ENCODE data around the gene SKA3.

Gene SKA3

DNA sequence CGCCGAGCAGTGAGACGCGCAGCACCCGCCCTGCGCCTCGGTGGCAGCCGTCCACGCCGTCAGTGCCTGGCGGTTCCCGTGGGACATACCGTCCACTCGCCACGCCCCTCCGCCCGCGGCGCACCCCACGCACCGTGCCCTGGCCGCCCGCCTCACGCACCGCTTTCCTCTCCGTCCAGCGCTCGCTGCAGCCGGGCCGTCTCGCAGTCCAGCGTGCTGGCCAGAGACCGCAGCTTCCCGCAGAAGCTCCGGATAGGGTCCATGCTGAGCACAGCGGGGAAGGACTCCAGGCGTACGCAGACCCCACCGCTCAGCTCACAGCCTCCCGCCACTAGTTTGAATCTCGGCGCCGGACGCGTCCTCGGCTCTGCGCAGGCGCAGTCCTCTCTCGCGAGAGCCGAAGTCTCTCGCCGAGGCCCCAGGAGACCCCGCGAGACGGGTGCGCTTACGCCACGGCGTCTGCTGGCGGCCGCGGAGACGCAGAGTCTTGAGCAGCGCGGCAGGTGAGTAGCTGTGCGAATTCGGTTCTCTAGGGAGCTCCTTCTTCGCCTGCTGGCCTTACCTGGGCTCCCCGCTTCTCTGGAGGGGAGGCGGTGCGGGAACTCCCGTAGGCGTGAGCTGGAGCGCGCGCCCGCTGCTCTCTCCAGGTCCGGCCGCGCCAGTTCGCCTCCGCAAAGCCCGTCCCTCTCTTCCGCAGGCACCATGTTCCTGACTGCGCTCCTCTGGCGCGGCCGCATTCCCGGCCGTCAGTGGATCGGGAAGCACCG lies at the start of gene SKA3, which contains the start of gene MRPL57 (continued):
- TF ChIP-seq MEIS1 (CRISPR knock-in tag; IDR thresholded peaks at IDR 0.05; ENCODE audit: borderline replicate concordance) (no peak), SP7 (tag by site-specific recombination; IDR thresholded peaks at IDR 0.05) (peak; percentile 65), KLF9 (tag by site-specific recombination; IDR thresholded peaks at IDR 0.05; ENCODE audit: low read depth) (peak; percentile 91), ZBTB6 (tag by site-specific recombination; IDR thresholded peaks at IDR 0.05) (no peak), ZNF175 (tag by site-specific recombination; IDR thresholded peaks at IDR 0.05) (no peak), ZNF768 (tag by site-specific recombination; IDR thresholded peaks at IDR 0.05) (no peak; the same call in 1 of the 2 replicates), ZNF776 (tag by site-specific recombination; IDR thresholded peaks at IDR 0.05; ENCODE audit: borderline replicate concordance) (no peak), ZNF654 (tag by site-specific recombination; IDR thresholded peaks at IDR 0.05; ENCODE audit: low read depth) (no peak), ZNF529 (tag by site-specific recombination; IDR thresholded peaks at IDR 0.05; ENCODE audit: insufficient replicate concordance) (no peak), ZNF239 (tag by site-specific recombination; IDR thresholded peaks at IDR 0.05) (no peak), ZNF391 (tag by site-specific recombination; IDR thresholded peaks at IDR 0.05; ENCODE audit: borderline replicate concordance, low read depth) (no peak; the same call in 1 of the 2 replicates), ZNF157 (tag by site-specific recombination; IDR thresholded peaks at IDR 0.05) (no peak), GLI4 (tag by site-specific recombination; IDR thresholded peaks at IDR 0.05) (0 out of 2 replicates have a peak, but pooled peaks have one; percentile 31), PRDM1 (tag by site-specific recombination; IDR thresholded peaks at IDR 0.05) (no peak), ZNF24 (tag by site-specific recombination; IDR thresholded peaks at IDR 0.05) (no peak), ZNF350 (tag by site-specific recombination; IDR thresholded peaks at IDR 0.05) (no peak), ZNF629 (tag by site-specific recombination; IDR thresholded peaks at IDR 0.05) (peak; percentile 32; the same call in 1 of the 2 replicates), ZNF658 (tag by site-specific recombination; IDR thresholded peaks at IDR 0.05) (no peak), ZNF473 (tag by site-specific recombination; IDR thresholded peaks at IDR 0.05) (no peak), OVOL3 (tag by site-specific recombination; IDR thresholded peaks at IDR 0.05) (peak; percentile 7; the same call in 1 of the 2 replicates), ZNF785 (tag by site-specific recombination; IDR thresholded peaks at IDR 0.05) (peak; percentile 81), ZNF324 (tag by site-specific recombination; IDR thresholded peaks at IDR 0.05) (no peak), YY2 (tag by site-specific recombination; IDR thresholded peaks at IDR 0.05) (peak; percentile 23; the same call in 1 of the 2 replicates), ZNF433 (tag by site-specific recombination; IDR thresholded peaks at IDR 0.05; ENCODE audit: low read depth) (no peak), GLIS2 (tag by site-specific recombination; IDR thresholded peaks at IDR 0.05) (peak; percentile 98), ZNF548 (tag by site-specific recombination; IDR thresholded peaks at IDR 0.05) (no peak), ZNF394 (tag by site-specific recombination; IDR thresholded peaks at IDR 0.05; ENCODE audit: borderline replicate concordance) (peak; percentile 98), ZNF292 (tag by site-specific recombination; IDR thresholded peaks at IDR 0.05; ENCODE audit: borderline replicate concordance, low read depth) (no peak)
- TF ChIP-seq, protein P1, sequence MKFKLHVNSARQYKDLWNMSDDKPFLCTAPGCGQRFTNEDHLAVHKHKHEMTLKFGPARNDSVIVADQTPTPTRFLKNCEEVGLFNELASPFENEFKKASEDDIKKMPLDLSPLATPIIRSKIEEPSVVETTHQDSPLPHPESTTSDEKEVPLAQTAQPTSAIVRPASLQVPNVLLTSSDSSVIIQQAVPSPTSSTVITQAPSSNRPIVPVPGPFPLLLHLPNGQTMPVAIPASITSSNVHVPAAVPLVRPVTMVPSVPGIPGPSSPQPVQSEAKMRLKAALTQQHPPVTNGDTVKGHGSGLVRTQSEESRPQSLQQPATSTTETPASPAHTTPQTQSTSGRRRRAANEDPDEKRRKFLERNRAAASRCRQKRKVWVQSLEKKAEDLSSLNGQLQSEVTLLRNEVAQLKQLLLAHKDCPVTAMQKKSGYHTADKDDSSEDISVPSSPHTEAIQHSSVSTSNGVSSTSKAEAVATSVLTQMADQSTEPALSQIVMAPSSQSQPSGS (tag by site-specific recombination; IDR thresholded peaks at IDR 0.05; ENCODE audit: low read depth) = no peak
- TF ChIP-seq, protein P2, sequence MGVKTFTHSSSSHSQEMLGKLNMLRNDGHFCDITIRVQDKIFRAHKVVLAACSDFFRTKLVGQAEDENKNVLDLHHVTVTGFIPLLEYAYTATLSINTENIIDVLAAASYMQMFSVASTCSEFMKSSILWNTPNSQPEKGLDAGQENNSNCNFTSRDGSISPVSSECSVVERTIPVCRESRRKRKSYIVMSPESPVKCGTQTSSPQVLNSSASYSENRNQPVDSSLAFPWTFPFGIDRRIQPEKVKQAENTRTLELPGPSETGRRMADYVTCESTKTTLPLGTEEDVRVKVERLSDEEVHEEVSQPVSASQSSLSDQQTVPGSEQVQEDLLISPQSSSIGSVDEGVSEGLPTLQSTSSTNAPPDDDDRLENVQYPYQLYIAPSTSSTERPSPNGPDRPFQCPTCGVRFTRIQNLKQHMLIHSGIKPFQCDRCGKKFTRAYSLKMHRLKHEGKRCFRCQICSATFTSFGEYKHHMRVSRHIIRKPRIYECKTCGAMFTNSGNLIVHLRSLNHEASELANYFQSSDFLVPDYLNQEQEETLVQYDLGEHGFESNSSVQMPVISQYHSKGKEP (tag by site-specific recombination; IDR thresholded peaks at IDR 0.05) = no peak
- TF ChIP-seq, protein P3, sequence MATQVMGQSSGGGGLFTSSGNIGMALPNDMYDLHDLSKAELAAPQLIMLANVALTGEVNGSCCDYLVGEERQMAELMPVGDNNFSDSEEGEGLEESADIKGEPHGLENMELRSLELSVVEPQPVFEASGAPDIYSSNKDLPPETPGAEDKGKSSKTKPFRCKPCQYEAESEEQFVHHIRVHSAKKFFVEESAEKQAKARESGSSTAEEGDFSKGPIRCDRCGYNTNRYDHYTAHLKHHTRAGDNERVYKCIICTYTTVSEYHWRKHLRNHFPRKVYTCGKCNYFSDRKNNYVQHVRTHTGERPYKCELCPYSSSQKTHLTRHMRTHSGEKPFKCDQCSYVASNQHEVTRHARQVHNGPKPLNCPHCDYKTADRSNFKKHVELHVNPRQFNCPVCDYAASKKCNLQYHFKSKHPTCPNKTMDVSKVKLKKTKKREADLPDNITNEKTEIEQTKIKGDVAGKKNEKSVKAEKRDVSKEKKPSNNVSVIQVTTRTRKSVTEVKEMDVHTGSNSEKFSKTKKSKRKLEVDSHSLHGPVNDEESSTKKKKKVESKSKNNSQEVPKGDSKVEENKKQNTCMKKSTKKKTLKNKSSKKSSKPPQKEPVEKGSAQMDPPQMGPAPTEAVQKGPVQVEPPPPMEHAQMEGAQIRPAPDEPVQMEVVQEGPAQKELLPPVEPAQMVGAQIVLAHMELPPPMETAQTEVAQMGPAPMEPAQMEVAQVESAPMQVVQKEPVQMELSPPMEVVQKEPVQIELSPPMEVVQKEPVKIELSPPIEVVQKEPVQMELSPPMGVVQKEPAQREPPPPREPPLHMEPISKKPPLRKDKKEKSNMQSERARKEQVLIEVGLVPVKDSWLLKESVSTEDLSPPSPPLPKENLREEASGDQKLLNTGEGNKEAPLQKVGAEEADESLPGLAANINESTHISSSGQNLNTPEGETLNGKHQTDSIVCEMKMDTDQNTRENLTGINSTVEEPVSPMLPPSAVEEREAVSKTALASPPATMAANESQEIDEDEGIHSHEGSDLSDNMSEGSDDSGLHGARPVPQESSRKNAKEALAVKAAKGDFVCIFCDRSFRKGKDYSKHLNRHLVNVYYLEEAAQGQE (tag by site-specific recombination; IDR thresholded peaks at IDR 0.05) = peak; percentile 92
- TF ChIP-seq, protein P4, sequence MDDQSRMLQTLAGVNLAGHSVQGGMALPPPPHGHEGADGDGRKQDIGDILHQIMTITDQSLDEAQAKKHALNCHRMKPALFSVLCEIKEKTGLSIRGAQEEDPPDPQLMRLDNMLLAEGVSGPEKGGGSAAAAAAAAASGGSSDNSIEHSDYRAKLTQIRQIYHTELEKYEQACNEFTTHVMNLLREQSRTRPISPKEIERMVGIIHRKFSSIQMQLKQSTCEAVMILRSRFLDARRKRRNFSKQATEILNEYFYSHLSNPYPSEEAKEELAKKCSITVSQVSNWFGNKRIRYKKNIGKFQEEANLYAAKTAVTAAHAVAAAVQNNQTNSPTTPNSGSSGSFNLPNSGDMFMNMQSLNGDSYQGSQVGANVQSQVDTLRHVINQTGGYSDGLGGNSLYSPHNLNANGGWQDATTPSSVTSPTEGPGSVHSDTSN (CRISPR knock-in tag; IDR thresholded peaks at IDR 0.05) = 0 out of 2 replicates have a peak, but pooled peaks have one; percentile 63
